GM19397 (cell line): Measurements from ENCODE around the gene CNTNAP2.

ENCODE experiments used
- ATAC-seq: cut with Tn5 transposase; IDR thresholded peaks from one replicate; pipeline ENCODE4 v1.9.1; 2021; ENCODE audit warnings: mild to moderate bottlenecking, moderate library complexity; ENCODE audit not compliant: unreplicated experiment

Gene CNTNAP2

GRCh38 chr7:147869456-147869855 is 1752.9 kb downstream of the CNTNAP2 start:
- no peak for ATAC-seq

GRCh38 chr7:147878912-147879661 is 1762.5 kb downstream of the CNTNAP2 start:
- no peak for ATAC-seq

DNA sequence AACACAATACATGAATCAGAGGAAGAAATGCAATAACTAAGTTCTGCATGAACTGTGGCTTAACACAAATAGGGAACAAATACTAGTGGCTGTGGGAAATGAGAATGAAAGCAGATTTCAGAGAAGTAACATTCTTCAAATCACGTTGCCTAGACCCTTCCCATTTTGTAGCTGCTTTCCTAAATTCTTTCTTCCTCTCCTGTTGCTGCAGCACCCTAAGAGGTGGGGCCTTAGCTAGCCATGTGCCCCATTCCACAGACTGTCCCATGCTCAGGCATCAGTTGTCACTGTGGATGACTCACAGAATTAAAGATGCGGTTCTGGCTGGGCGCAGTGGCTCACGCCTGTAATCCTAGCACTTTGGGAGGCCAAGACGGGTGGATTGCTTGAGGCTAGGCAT is 1769.3 kb downstream of the CNTNAP2 start:
- no peak for ATAC-seq

DNA sequence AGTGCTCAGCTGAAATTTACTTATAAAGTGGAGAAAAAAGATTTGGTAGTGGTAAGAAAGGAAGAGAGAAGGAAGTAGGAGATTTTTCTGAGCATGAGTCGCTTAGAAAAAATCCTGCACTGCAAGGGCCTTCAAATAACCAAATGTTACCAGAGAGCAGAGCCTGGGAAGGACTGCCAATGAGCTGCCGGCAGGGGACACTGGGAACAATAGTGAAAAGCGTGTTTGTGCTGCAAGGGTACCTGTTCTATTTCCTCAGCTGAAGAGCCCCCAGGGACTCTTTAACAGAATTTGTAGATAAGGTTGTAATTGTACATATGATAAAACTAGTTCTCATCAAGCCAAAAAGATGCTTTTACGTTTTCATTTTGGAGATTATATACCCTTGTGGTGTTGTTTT is 1777.7 kb downstream of the CNTNAP2 start:
- ATAC-seq, result no peak

DNA sequence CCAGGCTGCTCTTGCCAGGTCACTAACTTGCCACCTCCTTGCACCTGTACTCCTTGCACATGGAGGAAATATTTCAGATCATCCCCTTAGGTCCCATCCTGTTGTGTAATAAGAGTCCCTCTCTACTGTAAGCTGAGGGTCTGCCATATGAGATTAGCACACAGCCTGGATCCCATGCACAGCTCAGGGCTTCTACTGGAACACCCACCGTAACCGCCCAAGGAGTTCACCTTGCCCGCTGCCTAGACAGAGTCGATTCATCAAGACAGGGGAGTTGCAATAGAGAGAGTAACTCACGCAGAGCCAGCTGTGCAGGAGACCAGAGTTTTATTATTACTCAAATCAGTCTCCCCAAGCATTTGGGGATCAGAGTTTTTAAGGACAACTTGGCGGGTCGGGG is 1779.5 kb downstream of the CNTNAP2 start:
- ATAC-seq, result no peak

- ATAC-seq, result no peak
Observed at GRCh38 chr7:147903536-147904218, 1787.1 kb downstream of the CNTNAP2 start.

GRCh38 chr7:147904219-147904576 is 1787.6 kb downstream of the CNTNAP2 start:
- ATAC-seq, result no peak

DNA sequence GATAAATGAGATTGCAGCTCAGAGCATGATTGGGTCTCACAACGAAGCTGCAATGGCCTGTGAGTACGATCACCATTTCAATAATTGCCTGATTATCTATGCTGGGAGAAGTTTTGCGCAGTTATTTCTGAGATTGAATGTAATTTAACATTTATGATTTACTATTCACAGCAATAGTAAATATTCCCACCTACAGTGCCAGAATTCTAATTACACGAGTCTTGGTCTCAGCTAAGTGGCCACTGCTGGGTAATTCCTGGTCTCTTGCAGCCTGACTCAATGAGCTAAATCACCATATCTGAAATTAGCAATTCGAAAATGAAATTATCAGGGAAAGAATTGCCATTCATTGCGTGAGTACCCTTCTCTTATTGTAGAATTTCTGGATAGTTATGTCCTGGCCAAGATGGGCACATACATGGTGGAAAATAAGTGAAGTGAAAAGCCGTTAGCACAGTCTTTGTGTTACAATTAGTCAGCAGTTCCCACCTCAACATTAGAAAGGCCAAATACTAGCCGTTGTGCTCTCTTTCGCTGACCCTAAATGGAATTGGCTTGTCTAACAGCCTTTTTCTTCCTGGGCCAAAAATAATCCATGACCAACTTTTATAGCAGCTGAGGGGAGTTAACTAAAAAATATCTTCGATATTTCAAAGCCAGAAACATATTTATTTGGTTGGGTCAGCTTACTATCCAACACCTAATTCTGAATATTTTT is 1793.0 kb downstream of the CNTNAP2 start:
- ATAC-seq, result no peak

GRCh38 chr7:147911201-147911601 is 1794.6 kb downstream of the CNTNAP2 start:
- ATAC-seq, result no peak

DNA sequence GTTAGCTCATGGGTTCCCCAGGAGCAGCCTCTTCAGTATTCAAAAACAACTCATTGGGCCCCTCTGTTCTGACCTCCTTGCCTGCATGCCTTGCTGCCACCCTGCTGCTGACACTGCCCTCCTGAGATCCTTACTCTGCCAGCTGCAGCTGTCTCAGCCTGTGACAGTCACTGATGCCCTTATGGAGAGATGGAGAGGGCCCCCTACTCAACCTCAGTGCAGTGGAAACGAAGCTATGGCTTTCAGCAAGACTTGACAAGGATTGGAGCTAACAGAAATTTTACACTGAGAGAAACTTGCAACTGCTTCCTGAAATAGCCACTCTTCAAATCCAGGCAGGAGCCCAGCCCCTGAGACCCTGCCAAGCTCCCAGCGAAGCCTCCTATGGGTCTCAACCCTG is 1795.7 kb downstream of the CNTNAP2 start:
- ATAC-seq, result no peak

DNA sequence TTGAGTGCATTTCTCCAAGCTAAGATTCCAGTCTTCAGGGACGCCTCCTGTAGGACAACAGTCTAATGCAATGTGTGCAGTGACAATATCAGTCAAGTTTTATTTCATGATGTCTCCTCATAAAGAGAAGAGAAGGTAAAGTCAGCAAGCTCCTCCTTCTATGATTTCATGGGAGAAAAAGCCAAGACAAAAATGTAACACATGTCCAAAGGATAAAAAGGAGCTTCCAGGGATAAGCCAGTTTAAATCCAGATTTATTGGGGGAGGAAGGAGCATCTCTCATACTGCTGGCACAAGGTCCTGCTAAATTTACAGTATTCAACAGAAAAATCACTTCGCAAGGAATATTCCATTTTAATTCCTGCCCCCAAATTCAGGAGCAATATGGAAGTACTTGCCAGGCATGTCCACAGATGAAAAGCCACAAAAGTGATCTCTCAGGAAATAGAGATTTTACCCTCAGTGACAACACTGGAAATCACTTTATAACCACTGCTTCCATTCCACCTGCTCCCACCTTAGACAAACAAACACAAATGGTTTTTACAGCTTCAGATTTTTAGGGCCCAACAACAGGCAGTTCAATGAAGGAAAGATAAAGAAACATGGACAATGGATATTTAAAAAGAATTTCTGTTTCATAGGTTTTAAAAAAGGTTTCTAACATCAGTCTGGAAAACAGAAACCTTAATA is 1796.5 kb downstream of the CNTNAP2 start:
- ATAC-seq, result no peak

DNA sequence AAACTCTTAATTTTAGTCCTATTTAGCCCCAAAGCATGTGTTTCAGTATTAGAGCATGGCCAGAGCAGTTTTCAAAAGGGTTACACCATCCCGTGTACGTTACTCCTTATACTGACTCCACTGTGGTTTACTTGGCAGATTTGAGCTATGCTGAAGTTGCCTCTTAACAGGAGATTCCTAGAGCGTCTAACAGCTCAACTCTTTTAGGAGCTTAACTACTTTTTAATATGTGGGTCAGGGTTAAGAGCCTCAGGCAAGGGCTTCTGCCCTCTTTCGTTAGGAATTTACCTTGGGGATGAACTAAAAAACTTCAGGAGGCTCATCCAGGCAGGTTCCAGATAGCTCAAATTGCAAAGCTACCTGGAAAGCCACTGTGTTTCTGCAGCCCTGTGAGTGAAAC is 1799.2 kb downstream of the CNTNAP2 start:
- ATAC-seq, result no peak

DNA sequence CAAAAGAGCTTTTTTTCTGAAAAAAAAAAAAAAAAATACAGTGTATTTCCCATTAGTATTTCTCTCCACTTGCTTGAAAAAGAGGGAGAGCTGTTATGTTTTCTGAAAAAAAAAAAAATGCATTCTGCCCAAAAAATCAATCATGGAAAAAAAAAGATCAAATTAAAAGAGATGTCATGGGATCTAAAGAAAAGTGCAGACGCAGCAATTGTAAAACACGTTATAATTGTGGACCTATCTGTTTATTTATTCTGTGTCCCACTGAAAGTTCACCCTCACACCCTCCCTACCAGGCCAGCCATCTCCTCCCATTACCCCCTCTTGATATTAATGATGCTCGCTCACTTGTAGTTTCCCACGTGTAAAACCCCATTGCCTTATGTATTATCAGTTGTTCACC is 1800.0 kb downstream of the CNTNAP2 start:
- ATAC-seq, result no peak

DNA sequence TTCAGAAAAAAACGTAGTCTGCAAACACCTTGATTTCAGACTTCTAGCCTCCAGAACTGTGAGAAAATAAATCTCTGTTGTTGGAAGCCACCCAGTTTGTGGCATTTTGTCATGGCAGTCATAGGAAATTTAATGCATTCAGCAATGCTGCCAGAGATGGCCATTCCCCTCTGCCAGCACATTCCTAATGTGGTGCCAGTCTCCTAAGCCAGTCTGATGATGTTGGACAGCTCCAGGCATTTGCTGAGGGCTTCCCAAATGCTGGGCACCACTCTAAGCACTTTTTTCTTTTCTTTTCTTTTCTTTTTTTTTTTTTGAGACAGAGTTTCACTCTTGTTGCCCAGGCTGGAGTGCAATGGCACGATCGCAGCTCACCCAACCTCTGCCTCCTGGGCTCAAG is 1807.2 kb downstream of the CNTNAP2 start:
- no peak for ATAC-seq

GRCh38 chr7:147937428-147937827 is 1820.8 kb downstream of the CNTNAP2 start:
- no peak for ATAC-seq

DNA sequence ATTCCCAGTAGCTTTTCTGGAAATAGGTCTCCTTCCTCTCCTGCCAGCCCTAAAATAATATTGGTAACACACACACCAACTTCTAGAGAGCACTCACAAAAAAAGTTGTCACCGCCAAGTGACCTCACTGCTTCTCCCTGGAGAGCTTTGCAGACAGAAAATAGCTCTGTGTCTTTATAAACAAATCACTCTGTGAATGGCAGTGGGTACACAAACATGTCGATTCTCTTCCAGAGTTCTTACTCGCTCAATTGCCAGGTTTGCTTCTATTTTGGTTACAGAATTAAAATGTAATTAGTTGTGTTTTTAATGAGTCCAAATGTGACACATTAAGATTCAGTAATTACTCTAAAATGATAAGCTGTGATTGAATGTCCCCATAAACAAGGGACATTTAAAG is 1824.8 kb downstream of the CNTNAP2 start:
- ATAC-seq, result no peak

GRCh38 chr7:147944321-147944720 is 1827.7 kb downstream of the CNTNAP2 start:
- ATAC-seq, result no peak

GRCh38 chr7:147952918-147953317 is 1836.3 kb downstream of the CNTNAP2 start:
- no peak for ATAC-seq

- ATAC-seq, result no peak
Observed at GRCh38 chr7:147968046-147968610, 1851.5 kb downstream of the CNTNAP2 start.

GRCh38 chr7:147971606-147972110 is 1855.1 kb downstream of the CNTNAP2 start:
- no peak for ATAC-seq

GRCh38 chr7:147978201-147978600 is 1861.6 kb downstream of the CNTNAP2 start:
- no peak for ATAC-seq
